Measurements from ENCODE around the gene WDR33.

The WDR33 gene

GRCh38 chr2:127678991-127679390, 132.0 kb downstream of the WDR33 start:
- no peak for DNase-seq (ENCODE audit: extremely low spot score)
- no peak for TF ChIP-seq ZNF384 (IDR thresholded peaks at IDR 0.05)
- TF ChIP-seq TARDBP (IDR thresholded peaks at IDR 0.05), result no peak
- TF ChIP-seq PKNOX1 (IDR thresholded peaks at IDR 0.05), result no peak
- TF ChIP-seq SUZ12 (IDR thresholded peaks at IDR 0.05), result no peak
- TF ChIP-seq ELF4 (IDR thresholded peaks at IDR 0.05), result no peak
- TF ChIP-seq BHLHE40 (IDR thresholded peaks at IDR 0.05; ENCODE audit: borderline replicate concordance), result no peak
- no peak for TF ChIP-seq CTBP1 (IDR thresholded peaks at IDR 0.05; ENCODE audit: borderline replicate concordance)
- TF ChIP-seq HDGF (IDR thresholded peaks at IDR 0.05; ENCODE audit: borderline replicate concordance), result no peak
- no peak for TF ChIP-seq FOXA1 (IDR thresholded peaks at IDR 0.05)
- no peak for TF ChIP-seq L3MBTL2 (conservative IDR thresholded peaks at IDR 0.05)
- no peak for TF ChIP-seq SP1 (IDR thresholded peaks at IDR 0.05)
- TF ChIP-seq FOXM1 (IDR thresholded peaks at IDR 0.05; ENCODE audit: borderline replicate concordance), result no peak
- no peak for TF ChIP-seq ARNT (IDR thresholded peaks at IDR 0.05)
- POLR2A ChIA-PET, result interaction anchor here (1.7 kb wide), 1 partner anchor 152 kb away, joined by 5 read pairs; the partner anchor contains the start of gene IWS1
- CTCF ChIA-PET, result no interaction called here

- POLR2A ChIA-PET, result no interaction called here
- DNase-seq (ENCODE audit: extremely low spot score), result no peak
- no peak for TF ChIP-seq L3MBTL2 (conservative IDR thresholded peaks at IDR 0.05)
- no peak for TF ChIP-seq ELF4 (IDR thresholded peaks at IDR 0.05)
- TF ChIP-seq SP1 (IDR thresholded peaks at IDR 0.05), result no peak
- no peak for TF ChIP-seq FOXM1 (IDR thresholded peaks at IDR 0.05; ENCODE audit: borderline replicate concordance)
- TF ChIP-seq FOXA1 (IDR thresholded peaks at IDR 0.05), result no peak
- no peak for TF ChIP-seq ARNT (IDR thresholded peaks at IDR 0.05)
- no peak for TF ChIP-seq PKNOX1 (IDR thresholded peaks at IDR 0.05)
- no peak for TF ChIP-seq SUZ12 (IDR thresholded peaks at IDR 0.05)
- no peak for TF ChIP-seq HDGF (IDR thresholded peaks at IDR 0.05; ENCODE audit: borderline replicate concordance)
- TF ChIP-seq FOXK2 (IDR thresholded peaks at IDR 0.05), result no peak
- CTCF ChIA-PET, result no interaction called here
Measured at GRCh38 chr2:127678531-127678930, 132.4 kb downstream of the WDR33 start.

- DNase-seq (ENCODE audit: extremely low spot score), result no peak
- ChIA-PET POLR2A (no interaction called here), CTCF (interaction anchor here (0.8 kb wide), 1 partner anchor 27 kb away, joined by 4 read pairs; no protein-coding TSS in a partner anchor)
- no peak for TF ChIP-seq PKNOX1 (IDR thresholded peaks at IDR 0.05)
- TF ChIP-seq SP1 (IDR thresholded peaks at IDR 0.05), result no peak
- no peak for TF ChIP-seq CTBP1 (IDR thresholded peaks at IDR 0.05; ENCODE audit: borderline replicate concordance)
- no peak for TF ChIP-seq BHLHE40 (IDR thresholded peaks at IDR 0.05; ENCODE audit: borderline replicate concordance)
- TF ChIP-seq NFRKB (IDR thresholded peaks at IDR 0.05), result no peak
- no peak for TF ChIP-seq ARNT (IDR thresholded peaks at IDR 0.05)
- no peak for TF ChIP-seq L3MBTL2 (conservative IDR thresholded peaks at IDR 0.05)
- no peak for TF ChIP-seq LEF1 (IDR thresholded peaks at IDR 0.05; ENCODE audit: borderline replicate concordance)
- TF ChIP-seq TARDBP (IDR thresholded peaks at IDR 0.05), result no peak
- TF ChIP-seq ZNF384 (IDR thresholded peaks at IDR 0.05), result no peak
- no peak for TF ChIP-seq HDGF (IDR thresholded peaks at IDR 0.05; ENCODE audit: borderline replicate concordance)
- no peak for TF ChIP-seq FOXK2 (IDR thresholded peaks at IDR 0.05)
- no peak for TF ChIP-seq SUZ12 (IDR thresholded peaks at IDR 0.05)
- TF ChIP-seq FOXA1 (IDR thresholded peaks at IDR 0.05), result no peak
- TF ChIP-seq FOXM1 (IDR thresholded peaks at IDR 0.05; ENCODE audit: borderline replicate concordance), result no peak
- TF ChIP-seq ELF4 (IDR thresholded peaks at IDR 0.05), result no peak
Measured at GRCh38 chr2:127676906-127677305, 134.1 kb downstream of the WDR33 start.

GRCh38 chr2:127675331-127676261, 135.4 kb downstream of the WDR33 start, which contains the start of gene LIMS2:
TSS of gene LIMS2 (minus strand) at chr2:127675530. CDS start at chr2:127675024, 506 bp downstream.
- CTCF ChIA-PET, result interaction anchor here (0.7 to 0.8 kb wide), 2 partner anchors 25 to 84 kb away, joined by 3 to 4 read pairs; no protein-coding TSS in a partner anchor
- POLR2A ChIA-PET, result interaction anchor here (0.9 kb wide), 1 partner anchor 27 kb away, joined by 4 read pairs; no protein-coding TSS in a partner anchor
- no peak for TF ChIP-seq L3MBTL2 (conservative IDR thresholded peaks at IDR 0.05)
- DNase-seq (ENCODE audit: extremely low spot score), result peak; percentile 44

GRCh38 chr2:127674241-127675209, 136.4 kb downstream of the WDR33 start:
- DNase-seq (ENCODE audit: extremely low spot score), result peak; percentile 65
- TF ChIP-seq SUZ12 (IDR thresholded peaks at IDR 0.05) (no peak), LEF1 (IDR thresholded peaks at IDR 0.05; ENCODE audit: borderline replicate concordance) (no peak), ARNT (IDR thresholded peaks at IDR 0.05) (no peak), FOXM1 (IDR thresholded peaks at IDR 0.05; ENCODE audit: borderline replicate concordance) (no peak), HDGF (IDR thresholded peaks at IDR 0.05; ENCODE audit: borderline replicate concordance) (no peak), BHLHE40 (IDR thresholded peaks at IDR 0.05; ENCODE audit: borderline replicate concordance) (no peak), CTBP1 (IDR thresholded peaks at IDR 0.05; ENCODE audit: borderline replicate concordance) (no peak), ELF4 (IDR thresholded peaks at IDR 0.05) (no peak), NFRKB (IDR thresholded peaks at IDR 0.05) (no peak), FOXA1 (IDR thresholded peaks at IDR 0.05) (no peak), TARDBP (IDR thresholded peaks at IDR 0.05) (no peak), SP1 (IDR thresholded peaks at IDR 0.05) (no peak)
- CTCF ChIA-PET, result interaction anchor here (0.7 kb wide), 1 partner anchor 83 kb away, joined by 3 read pairs; no protein-coding TSS in a partner anchor
- POLR2A ChIA-PET, result interaction anchor here (1.3 kb wide), 1 partner anchor 26 kb away, joined by 3 read pairs; the partner anchor contains the start of gene SFT2D3
